ENCODE results near the gene POLD3.

DNA sequence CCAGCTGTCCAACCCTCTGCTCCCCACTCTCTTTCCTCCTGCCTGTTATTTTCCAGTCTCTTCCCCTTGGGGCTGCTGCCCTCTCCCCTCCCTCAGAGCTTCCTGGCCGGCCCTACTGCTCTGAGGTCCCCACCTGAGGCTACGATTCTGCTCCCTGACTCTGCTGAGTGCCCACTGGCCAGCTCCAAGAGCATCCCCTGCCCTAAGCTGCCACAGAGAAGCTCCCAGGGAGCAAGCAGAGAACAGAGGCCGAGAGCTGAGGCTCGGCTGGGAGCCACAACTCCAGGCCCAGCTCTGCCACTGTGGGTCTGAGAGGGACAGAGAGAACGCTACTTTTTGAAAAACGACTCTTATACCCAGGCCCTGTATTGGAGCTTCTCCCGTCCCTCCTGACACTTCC lies 77.8 kb downstream of the POLD3 start:
- no peak for TF ChIP-seq POLR2A (IDR thresholded peaks at IDR 0.05)
- TF ChIP-seq, protein P1, sequence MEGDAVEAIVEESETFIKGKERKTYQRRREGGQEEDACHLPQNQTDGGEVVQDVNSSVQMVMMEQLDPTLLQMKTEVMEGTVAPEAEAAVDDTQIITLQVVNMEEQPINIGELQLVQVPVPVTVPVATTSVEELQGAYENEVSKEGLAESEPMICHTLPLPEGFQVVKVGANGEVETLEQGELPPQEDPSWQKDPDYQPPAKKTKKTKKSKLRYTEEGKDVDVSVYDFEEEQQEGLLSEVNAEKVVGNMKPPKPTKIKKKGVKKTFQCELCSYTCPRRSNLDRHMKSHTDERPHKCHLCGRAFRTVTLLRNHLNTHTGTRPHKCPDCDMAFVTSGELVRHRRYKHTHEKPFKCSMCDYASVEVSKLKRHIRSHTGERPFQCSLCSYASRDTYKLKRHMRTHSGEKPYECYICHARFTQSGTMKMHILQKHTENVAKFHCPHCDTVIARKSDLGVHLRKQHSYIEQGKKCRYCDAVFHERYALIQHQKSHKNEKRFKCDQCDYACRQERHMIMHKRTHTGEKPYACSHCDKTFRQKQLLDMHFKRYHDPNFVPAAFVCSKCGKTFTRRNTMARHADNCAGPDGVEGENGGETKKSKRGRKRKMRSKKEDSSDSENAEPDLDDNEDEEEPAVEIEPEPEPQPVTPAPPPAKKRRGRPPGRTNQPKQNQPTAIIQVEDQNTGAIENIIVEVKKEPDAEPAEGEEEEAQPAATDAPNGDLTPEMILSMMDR (IDR thresholded peaks at IDR 0.05): no peak
- no peak for TF ChIP-seq POLR2AphosphoS5 (IDR thresholded peaks at IDR 0.05)
- no peak for TF ChIP-seq EP300 (IDR thresholded peaks at IDR 0.05; ENCODE audit: low read depth)

Measured in transverse colon (tissue), 4 donors.